ENCODE measurements around the gene TEX48. TPM values are rescaled to one million over a fixed set of nuclear protein-coding genes. Genes with fewer than 3 reads are reported as not detected.

The TEX48 gene
- polyA plus RNA-seq, 1 of the 3 experiments (the other 2 are of a cell fraction): 0.46 TPM

Other genes with a start within 250 kb of the TEX48 start
- 2.7 and 4.6 TPM in 2 replicates for gene WHRN, start 176.7 kb downstream of the TEX48 start, polyA plus RNA-seq (2012; rRNA removed)
- 119 and 143 TPM in 2 replicates for gene ATP6V1G1, start 94.4 kb downstream of the TEX48 start, polyA plus RNA-seq (2012; rRNA removed)
- gene TMEM268, start 70.9 kb downstream of the TEX48 start, polyA plus RNA-seq (2012; rRNA removed): 5.8 and 7.4 TPM in 2 replicates
- gene TEX53, start 24.4 kb downstream of the TEX48 start, polyA plus RNA-seq (2012; rRNA removed): not detected in 2 replicates
- 0.64 and 0.86 TPM in 2 replicates for gene TNFSF15, start 123.8 kb upstream of the TEX48 start, polyA plus RNA-seq (2012; rRNA removed)
- gene TNFSF8, start 248.4 kb upstream of the TEX48 start, polyA plus RNA-seq (2012; rRNA removed): not detected in 2 replicates